Gastrocnemius medialis (tissue), 4 donors: ENCODE measurements around the gene BIVM. TPM values are rescaled to one million over a fixed set of nuclear protein-coding genes. Genes with fewer than 3 reads are reported as not detected.

Experiments used
- ATAC-seq, 2 donors: fragments of 150-250 bp; one replicate each; pipeline ENCODE4 v1.9.1; 2016
- DNase-seq, 2 donors: peaks; one replicate each; pipeline ENCODE4 v3.0.0-alpha.2; 2019
- H3K27ac ChIP-seq, 4 donors: fragments of 200-600 bp; sonication (generic); 1 replicate in 1 of 4; 2 replicates in 3 of 4; pipeline ENCODE4 v1.5.1; 2016 to 2018; ENCODE audit warnings: mild to moderate bottlenecking in 2 of 4, moderate library complexity in 1 of 4
- H3K27me3 ChIP-seq, 3 donors: fragments of 200-600 bp; sonication (generic) in 2 of 3; 1 replicate in 1 of 3; 2 replicates in 2 of 3; pipeline versions ENCODE4 v1.5.1 to v1.6.0; 2016 to 2019; ENCODE audit warnings: mild to moderate bottlenecking in 1 of 3, moderate library complexity in 1 of 3
- H3K36me3 ChIP-seq, 2 donors: fragments of 200-600 bp; sonication (generic) in 1 of 2; one replicate each; pipeline ENCODE4 v1.5.1; 2017 to 2018
- H3K4me1 ChIP-seq, 2 donors: fragments of 200-600 bp; sonication (generic) in 1 of 2; one replicate each; pipeline ENCODE4 v1.5.1; 2016 to 2017; ENCODE audit warnings: mild to moderate bottlenecking in 2 of 2
- H3K4me3 ChIP-seq, 4 donors: fragments of 200-600 bp; sonication (generic) in 3 of 4; 1 replicate in 1 of 4; 2 replicates in 3 of 4; pipeline ENCODE4 v1.5.1; 2016 to 2019; ENCODE audit warnings: mild to moderate bottlenecking in 2 of 4
- H3K9me3 ChIP-seq, 3 donors: fragments of 200-600 bp; sonication (generic) in 2 of 3; 1 replicate in 1 of 3; 2 replicates in 2 of 3; pipeline ENCODE4 v1.5.1; 2016 to 2019
- CTCF ChIP-seq, 5 experiments: fragments of 450-650 bp in 3 of 5; fragments of 200-600 bp in 2 of 5; sonication (generic) in 2 of 5; IDR thresholded peaks in 4 of 5; conservative IDR thresholded peaks in 1 of 5; 1 replicate in 4 of 5; 2 replicates in 1 of 5; pipeline ENCODE4 v1.5.1; 2016 to 2019; ENCODE audit warnings: antibody characterized with exemption in 5 of 5, mild to moderate bottlenecking in 3 of 5, moderate library complexity in 3 of 5
- POLR2A ChIP-seq, 2 donors: fragments of 450-650 bp; IDR thresholded peaks; one replicate each; pipeline ENCODE4 v1.6.1; 2017; ENCODE audit warnings: antibody characterized with exemption in 2 of 2, mild to moderate bottlenecking in 2 of 2, moderate library complexity in 2 of 2
- in situ Hi-C, 4 donors: fragments of 200-750 bp; cut with MboI; loops; one replicate each; pipeline versions ENCODE4 v1.15.0 to v1.8.0; 2017; ENCODE audit warnings: low sequenced_read_pairs in 4 of 4
- intact Hi-C: fragments of 100-400 bp; cut with DNase I; formaldehyde crosslinking; loops from one replicate; pipeline ENCODE4 v1.15.1; 2023; ENCODE audit warnings: low total_unique reads
- total RNA-seq, 4 donors: library from RNA; depleted of rRNA; stranded (reverse); fragments of >200 nt; gene quantifications; one replicate each; pipeline versions ENCODE4 v1.1.0 to v1.2.3, GENCODE V29; 2016

The BIVM gene
- total RNA-seq, 4 donors from 2014 or later, result 14.2 to 25.1 (median 21.1) TPM

DNA sequence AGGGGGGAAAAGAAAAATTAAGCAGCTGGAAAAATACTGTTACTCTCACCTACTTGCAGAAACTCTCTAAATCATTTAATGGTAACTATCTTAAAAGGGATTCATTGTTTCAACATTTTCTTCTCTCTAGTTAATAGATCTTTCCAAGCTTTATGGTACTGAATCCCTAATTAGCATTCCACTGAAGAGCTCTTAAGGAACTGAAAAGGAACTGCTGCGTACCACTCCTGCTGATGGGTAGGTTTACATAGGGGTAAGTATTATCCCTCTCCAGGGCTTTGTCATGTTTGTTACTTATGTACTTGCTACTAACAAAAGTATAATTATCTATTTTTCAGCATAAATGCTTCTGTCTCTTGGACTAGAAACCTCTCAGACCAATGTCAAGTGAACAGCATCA is 37.8 kb upstream of the BIVM start:
- no peaks in the 10 kb centered on the region for H3K9me3 ChIP-seq
- in situ Hi-C loops, result no loop called here
- no peak overlapping the region for H3K27ac ChIP-seq
- no peak overlapping the region for H3K4me3 ChIP-seq
- peaks cover 0 to 6% of the 10 kb centered on the region in 2 donors for H3K4me1 ChIP-seq
- ATAC-seq (no peak), DNase-seq (no peak)
- no peak for TF ChIP-seq CTCF (IDR thresholded peaks at IDR 0.05 in 4 of 5, conservative IDR thresholded peaks at IDR 0.05 in 1 of 5)
- TF ChIP-seq POLR2A (IDR thresholded peaks at IDR 0.05), result no peak
- no peaks in the 10 kb centered on the region for H3K36me3 ChIP-seq
- H3K27me3 ChIP-seq, result no peaks in the 10 kb centered on the region
- intact Hi-C loops, result no loop called here

DNA sequence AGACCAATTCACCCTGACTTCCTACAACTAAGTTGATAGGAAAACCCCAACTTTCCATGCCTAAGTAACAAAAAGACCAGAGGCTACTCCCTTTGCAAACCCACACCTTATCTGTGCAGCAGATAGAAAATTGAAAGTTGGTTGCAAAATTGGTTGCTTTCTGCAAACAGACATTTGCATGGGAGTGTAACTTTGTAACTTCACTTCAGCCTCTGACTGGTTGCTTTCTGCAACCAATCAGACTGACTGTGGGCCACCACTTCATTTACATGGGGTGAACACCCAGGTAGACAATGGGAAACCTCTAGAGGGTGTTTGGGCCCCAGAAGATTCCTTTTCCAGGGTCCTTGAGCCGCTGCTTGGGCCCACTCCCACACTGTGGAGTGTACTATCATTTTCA is 35.2 kb upstream of the BIVM start:
- in situ Hi-C loops, result no loop called here

GRCh38 chr13:102768909-102769308 is 30.0 kb upstream of the BIVM start:
- no peak for ATAC-seq

More for the DNA sequence above, 35.2 kb upstream of the BIVM start:
- no peak for ATAC-seq
- Histone ChIP-seq H3K9me3 (no peaks in the 10 kb centered on the region), H3K36me3 (peaks cover 0 to 9% of the 10 kb centered on the region in 2 donors), H3K27me3 (no peaks in the 10 kb centered on the region), H3K27ac (no peak overlapping the region), H3K4me3 (no peak overlapping the region), H3K4me1 (peaks cover 0 to 3% of the 10 kb centered on the region in 2 donors)
- no peak for DNase-seq
- intact Hi-C loops, result no loop called here
- TF ChIP-seq POLR2A (IDR thresholded peaks at IDR 0.05) (no peak), CTCF (IDR thresholded peaks at IDR 0.05 in 4 of 5, conservative IDR thresholded peaks at IDR 0.05 in 1 of 5) (no peak)

DNA sequence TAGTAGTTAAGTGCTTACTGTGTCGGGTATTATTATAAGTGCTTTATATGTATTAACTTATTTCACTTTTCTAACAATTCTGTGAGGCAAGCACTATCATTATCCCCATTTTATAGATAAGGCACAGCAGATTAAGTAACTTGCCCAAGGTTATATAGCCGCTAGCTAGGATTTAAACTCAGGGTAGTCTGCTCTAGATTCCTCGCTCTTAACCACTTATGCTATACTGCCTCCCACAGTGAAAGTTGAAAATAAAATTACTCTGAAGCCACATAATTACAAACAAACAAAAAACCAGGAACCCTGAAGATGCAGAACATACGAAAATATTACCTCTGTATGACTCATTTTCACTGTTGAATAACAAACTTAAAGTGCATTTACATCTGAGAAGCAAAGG is 29.2 kb upstream of the BIVM start:
- Histone ChIP-seq H3K4me3 (no peak overlapping the region), H3K27me3 (no peaks in the 10 kb centered on the region), H3K4me1 (peaks cover 7 to 9% of the 10 kb centered on the region in 2 donors), H3K36me3 (peaks cover 0 to 9% of the 10 kb centered on the region in 2 donors), H3K27ac (no peak overlapping the region), H3K9me3 (no peaks in the 10 kb centered on the region)
- ATAC-seq, result no peak
- intact Hi-C loops, result no loop called here
- no peak for DNase-seq
- in situ Hi-C loops, result no loop called here
- TF ChIP-seq CTCF (IDR thresholded peaks at IDR 0.05 in 4 of 5, conservative IDR thresholded peaks at IDR 0.05 in 1 of 5) (no peak), POLR2A (IDR thresholded peaks at IDR 0.05) (no peak)

More at GRCh38 chr13:102768909-102769308, 30.0 kb upstream of the BIVM start:
- intact Hi-C loops (no loop called here), in situ Hi-C loops (no loop called here)
- no peak for TF ChIP-seq CTCF (IDR thresholded peaks at IDR 0.05 in 4 of 5, conservative IDR thresholded peaks at IDR 0.05 in 1 of 5)
- TF ChIP-seq POLR2A (IDR thresholded peaks at IDR 0.05), result no peak
- Histone ChIP-seq H3K4me3 (no peak overlapping the region), H3K9me3 (no peaks in the 10 kb centered on the region), H3K27ac (no peak overlapping the region), H3K36me3 (peaks cover 0 to 9% of the 10 kb centered on the region in 2 donors), H3K27me3 (no peaks in the 10 kb centered on the region), H3K4me1 (peaks cover 6 to 7% of the 10 kb centered on the region in 2 donors)
- DNase-seq, result no peak

DNA sequence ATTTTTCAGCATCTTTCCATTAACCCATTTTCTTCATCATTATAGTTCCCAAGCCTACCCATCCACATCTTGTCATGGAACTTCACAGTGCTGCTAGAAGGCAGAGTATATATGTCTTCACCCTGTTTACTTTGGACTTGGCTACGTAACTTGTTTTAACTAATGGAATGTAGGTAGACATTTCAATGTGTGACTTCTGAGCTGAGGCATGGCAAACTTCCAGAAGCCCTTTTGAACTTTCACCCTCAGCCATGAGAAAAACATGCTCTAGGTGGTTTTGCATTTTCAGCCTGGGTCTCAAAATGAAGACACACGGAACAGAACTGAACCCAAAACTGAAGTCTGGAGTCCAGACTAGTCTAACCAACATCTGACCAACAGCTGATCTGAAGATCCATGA is 28.5 kb upstream of the BIVM start:
- in situ Hi-C loops, result no loop called here
- ATAC-seq, result no peak
- intact Hi-C loops, result no loop called here

More for the DNA sequence above, 28.5 kb upstream of the BIVM start:
- H3K27ac ChIP-seq, result no peak overlapping the region
- H3K27me3 ChIP-seq, result no peaks in the 10 kb centered on the region
- peaks cover 7 to 9% of the 10 kb centered on the region in 2 donors for H3K4me1 ChIP-seq
- TF ChIP-seq POLR2A (IDR thresholded peaks at IDR 0.05) (no peak), CTCF (IDR thresholded peaks at IDR 0.05 in 4 of 5, conservative IDR thresholded peaks at IDR 0.05 in 1 of 5) (no peak)
- H3K36me3 ChIP-seq, result peaks cover 0 to 9% of the 10 kb centered on the region in 2 donors
- H3K9me3 ChIP-seq, result no peaks in the 10 kb centered on the region
- DNase-seq, result no peak
- H3K4me3 ChIP-seq, result no peak overlapping the region
